Stimulated activated CD8-positive, alpha-beta memory T cell treated with anti-CD3 and anti-CD28 coated beads, Interleukin-12 subunit alpha, Interleukin-12 subunit beta, amount 100 ng/mL, for 24 hours (primary cell): ENCODE data around the gene NPTX2.

ENCODE experiments used
- DNase-seq: peaks from one replicate; pipeline ENCODE4 v3.0.0-alpha.2; 2020; ENCODE audit errors: extremely low read depth

NPTX2 gene

DNA sequence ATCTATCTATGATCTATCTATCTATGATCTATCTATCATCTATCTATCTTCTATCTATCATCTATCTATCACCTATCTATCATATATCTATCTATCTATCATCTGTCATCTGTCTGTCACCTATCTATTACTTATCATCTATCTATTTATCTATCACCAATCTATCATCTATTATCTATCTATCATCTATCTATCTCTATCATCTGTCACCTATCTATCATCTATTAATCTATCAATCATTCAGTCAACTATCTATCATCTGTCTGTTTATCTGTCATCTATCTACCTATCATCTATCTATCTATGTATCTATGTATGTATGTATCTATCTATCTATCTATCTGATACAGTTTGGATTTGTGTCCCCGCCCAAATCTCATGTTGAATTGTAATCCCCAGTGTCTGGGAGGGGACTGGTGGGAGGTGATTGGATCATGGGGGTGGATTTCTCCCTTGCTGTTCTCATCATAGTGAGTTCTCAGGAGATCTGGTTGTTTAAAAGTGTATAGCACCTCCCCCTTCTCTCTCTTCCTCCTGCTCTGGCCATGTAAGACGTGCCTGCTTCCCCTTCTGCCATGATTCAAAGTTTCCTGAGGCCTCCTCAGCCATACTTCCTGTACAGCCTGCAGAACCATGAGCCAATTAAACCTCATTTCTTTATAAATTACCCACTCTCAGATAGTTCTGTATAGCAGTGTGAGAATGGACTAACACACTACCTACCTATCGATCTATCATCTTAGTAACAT, 37.6 kb downstream of the NPTX2 start:
- no peak for DNase-seq

- DNase-seq: no peak
Measured at GRCh38 chr7:98655611-98656010, 38.5 kb downstream of the NPTX2 start.

- no peak for DNase-seq
Measured at GRCh38 chr7:98656899-98657298, 39.8 kb downstream of the NPTX2 start.

DNA sequence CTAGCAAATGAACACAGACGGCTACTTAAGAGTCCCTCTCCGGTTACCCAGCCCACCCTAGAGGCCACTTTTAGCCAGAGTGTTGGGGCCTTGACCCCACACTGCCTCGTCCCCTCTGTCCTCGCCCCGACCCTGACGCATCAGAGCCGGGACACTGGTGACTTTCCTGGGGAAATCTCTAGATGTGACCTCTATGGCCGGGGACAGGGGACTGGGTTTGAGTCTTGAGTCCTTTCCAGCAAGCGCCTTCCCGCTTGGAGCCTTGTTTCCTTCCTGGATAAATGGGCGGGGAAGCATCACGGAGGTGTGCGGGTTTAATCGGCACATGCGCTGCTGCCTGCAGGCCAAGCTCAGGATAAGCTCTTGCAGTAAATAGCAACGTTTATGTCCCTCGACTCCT, 40.7 kb downstream of the NPTX2 start:
- DNase-seq: no peak

- no peak for DNase-seq
Measured at GRCh38 chr7:98659756-98660155, 42.7 kb downstream of the NPTX2 start.

GRCh38 chr7:98661607-98662006, 44.5 kb downstream of the NPTX2 start:
- DNase-seq: no peak

DNA sequence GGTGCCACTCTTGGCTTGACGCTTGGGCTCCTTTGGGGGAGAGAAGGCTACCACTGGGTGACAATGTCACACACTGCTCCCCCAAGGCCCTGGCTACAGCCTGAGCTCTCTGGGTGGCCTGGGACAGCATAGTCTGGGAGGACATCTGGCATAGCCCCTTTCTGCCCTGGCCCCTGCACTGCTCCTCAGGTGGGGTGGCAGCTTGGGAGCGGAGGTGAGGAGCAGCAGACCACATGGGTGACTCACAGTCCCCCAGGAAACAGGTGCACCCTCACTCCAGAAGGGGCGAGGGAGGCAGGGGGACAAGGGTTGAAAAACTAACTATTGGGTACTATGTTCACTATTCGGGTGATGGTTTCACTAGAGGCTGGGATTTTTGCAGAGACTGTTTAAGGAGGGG, 45.2 kb downstream of the NPTX2 start:
- DNase-seq: no peak

- no peak for DNase-seq
Measured at GRCh38 chr7:98664882-98665281, 47.8 kb downstream of the NPTX2 start.

GRCh38 chr7:98668255-98668654, 51.2 kb downstream of the NPTX2 start:
- no peak for DNase-seq

GRCh38 chr7:98669329-98670000, 52.4 kb downstream of the NPTX2 start:
- no peak for DNase-seq

GRCh38 chr7:98670186-98670585, 53.1 kb downstream of the NPTX2 start:
- DNase-seq: no peak

GRCh38 chr7:98671733-98672331, 54.7 kb downstream of the NPTX2 start:
- DNase-seq: no peak

GRCh38 chr7:98674461-98674860, 57.4 kb downstream of the NPTX2 start:
- DNase-seq: no peak

- no peak for DNase-seq
Measured at GRCh38 chr7:98674881-98675280, 57.8 kb downstream of the NPTX2 start.

DNA sequence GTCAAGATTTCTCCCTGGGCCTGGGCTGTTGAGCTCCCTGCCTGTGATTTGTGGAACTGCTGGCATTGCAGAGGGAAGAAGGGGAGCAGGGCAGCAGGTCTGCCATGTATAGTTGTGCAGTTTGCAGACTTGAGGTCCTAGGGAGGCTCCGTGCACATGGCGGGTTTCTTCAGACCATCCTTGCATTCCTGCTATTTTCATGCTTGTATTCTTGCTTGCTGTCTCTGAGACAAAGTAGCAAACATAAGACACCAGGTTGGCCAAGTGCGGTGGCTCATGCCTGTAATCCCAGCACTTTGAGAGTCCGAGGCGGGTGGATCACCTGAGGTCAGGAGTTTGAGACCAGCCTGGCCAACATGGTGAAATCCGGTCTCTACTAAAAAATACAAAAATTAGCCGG, 61.1 kb downstream of the NPTX2 start:
- no peak for DNase-seq
